GM18502 (cell line): ENCODE data around the gene PLEKHA8.
"Not testable (repeated sequence)": the region's sequence is repeated elsewhere in the genome, so short reads cannot be mapped to it uniquely, and the experiment has no call there.

ENCODE experiments used
- ATAC-seq: cut with Tn5 transposase; IDR thresholded peaks from one replicate; pipeline ENCODE4 v1.9.1; 2021; ENCODE audit warnings: mild to moderate bottlenecking; ENCODE audit not compliant: unreplicated experiment, poor library complexity

PLEKHA8 gene

GRCh38 chr7:30091987-30092386 lies 63.8 kb downstream of the PLEKHA8 start:
- no peak for ATAC-seq

- ATAC-seq = no peak
Measured at GRCh38 chr7:30093420-30093952, 65.3 kb downstream of the PLEKHA8 start.

DNA sequence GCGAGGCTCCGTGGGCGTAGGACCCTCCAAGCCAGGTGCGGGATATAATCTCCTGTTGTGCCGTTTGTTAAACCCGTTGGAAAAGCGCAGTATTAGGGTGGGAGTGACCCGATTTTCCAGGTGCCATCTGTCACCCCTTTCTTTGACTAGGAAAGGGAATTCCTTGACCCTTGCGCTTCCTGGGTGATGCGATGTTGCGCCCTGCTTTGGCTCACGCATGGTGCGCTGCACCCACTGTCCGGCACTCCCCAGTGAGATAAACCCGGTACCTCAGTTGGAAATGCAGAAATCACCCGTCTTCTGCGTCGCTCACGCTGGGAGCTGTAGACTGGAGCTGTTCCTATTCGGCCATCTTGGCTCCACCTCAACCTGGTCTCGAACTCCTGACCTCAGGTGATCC lies 70.4 kb downstream of the PLEKHA8 start:
- ATAC-seq = not testable (repeated sequence)

GRCh38 chr7:30102281-30102680 lies 74.1 kb downstream of the PLEKHA8 start:
- no peak for ATAC-seq

DNA sequence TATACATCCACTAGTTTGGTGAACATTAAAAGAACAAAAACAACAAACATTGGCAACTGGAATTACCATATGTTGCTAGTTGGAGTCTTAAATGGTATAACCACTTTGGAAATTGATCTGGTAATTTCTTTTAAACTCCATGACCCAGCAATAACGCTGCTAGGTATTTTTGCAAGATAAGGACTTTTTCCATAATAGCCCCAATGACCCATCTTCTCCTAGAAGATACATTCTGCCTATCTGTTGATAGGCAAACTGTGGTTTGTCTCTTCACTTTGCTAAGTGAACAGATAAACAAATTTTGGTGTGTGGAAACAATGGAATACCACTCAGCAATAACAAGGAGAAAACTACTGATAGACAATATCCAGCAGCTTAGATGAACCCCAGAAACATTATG lies 75.9 kb downstream of the PLEKHA8 start:
- ATAC-seq = no peak

GRCh38 chr7:30112103-30112713 lies 84.0 kb downstream of the PLEKHA8 start:
- ATAC-seq = no peak

- ATAC-seq = no peak
Measured at GRCh38 chr7:30113144-30113543, 84.9 kb downstream of the PLEKHA8 start.

GRCh38 chr7:30114536-30115238 lies 86.5 kb downstream of the PLEKHA8 start:
- no peak for ATAC-seq

GRCh38 chr7:30115709-30116297 lies 87.6 kb downstream of the PLEKHA8 start:
- no peak for ATAC-seq

GRCh38 chr7:30116771-30117170 lies 88.6 kb downstream of the PLEKHA8 start:
- ATAC-seq = no peak

DNA sequence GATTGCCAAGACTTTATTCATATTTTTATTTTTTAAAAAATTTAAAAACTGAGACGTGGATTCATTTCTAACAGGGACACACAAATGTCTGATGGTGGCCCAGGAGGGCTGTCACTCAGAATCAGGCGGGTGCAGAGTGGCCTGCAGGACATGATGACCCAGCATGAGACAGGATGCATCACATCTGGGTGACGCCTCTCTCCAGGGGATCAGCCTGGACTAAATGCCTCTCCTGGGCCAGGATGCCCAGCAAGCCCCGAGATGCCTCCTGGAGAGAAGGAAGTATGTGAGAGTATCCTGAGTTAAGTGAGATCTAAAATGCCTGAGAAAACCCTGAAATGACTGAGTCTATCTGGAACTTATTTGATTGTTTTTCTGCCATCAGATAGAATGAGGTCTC lies 89.7 kb downstream of the PLEKHA8 start:
- ATAC-seq = no peak

DNA sequence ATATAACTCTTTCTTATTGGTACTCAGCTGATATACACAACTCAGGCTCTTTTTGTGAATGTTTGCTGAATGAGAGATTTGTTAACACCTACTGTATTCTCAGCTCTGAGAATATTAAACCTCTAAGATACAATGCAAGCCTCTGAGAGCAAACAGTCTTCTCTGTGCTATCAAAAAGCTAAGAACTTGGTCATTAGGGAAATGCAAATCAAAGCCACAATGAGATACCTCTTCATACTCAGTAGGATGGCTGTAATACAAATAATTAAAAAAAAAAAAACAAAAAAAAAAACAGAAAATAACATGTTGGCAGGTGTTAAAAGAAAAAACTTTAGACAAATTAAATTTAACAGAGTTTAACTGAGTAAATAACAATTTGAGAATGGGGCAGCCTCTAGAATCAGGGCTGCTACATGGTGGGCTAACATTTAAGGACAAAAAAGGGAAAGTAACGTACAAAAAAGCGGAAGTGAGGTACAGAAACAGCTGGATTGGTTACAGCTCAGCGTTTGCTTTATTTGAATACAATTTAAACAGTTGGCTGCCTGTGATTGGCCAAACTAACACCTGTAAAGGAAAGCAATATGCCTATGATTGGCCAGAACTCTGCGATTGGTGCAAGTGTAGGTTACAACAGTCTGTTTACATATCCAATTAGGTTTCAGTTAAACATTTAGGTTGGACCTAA lies 91.8 kb downstream of the PLEKHA8 start:
- no peak for ATAC-seq

- no peak for ATAC-seq
Measured at GRCh38 chr7:30133736-30134610, 105.8 kb downstream of the PLEKHA8 start.

DNA sequence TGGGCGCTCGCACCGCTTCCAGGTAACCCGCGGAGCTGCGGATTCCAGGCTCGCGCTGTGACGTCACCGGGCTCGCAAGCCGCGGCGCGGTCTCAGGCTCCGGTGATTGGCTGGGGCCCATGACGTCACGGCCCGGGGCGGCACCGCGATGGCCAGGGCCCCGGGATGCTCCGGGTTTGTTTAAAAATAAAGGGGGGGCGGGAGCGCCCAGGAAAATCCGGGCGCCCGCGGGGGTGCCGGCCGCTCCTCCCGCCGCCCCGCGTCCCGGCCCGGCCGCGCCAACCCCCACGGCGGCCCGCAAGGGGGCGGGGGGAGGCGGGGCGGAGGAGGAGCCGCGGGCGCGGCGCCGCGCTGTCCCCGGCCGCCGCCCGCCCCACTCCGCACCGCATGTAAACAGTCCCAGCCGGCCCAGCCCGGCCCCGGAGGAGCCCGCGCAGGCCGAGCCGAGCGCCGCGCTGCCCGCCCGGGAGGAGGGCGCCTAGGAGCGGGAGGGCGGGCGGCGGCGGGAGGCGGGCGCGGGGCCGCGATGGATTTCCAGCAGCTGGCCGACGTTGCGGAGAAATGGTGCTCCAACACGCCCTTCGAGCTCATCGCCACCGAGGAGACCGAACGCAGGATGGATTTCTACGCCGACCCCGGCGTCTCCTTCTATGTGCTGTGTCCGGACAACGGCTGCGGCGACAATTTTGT lies 106.5 kb downstream of the PLEKHA8 start, which contains the start of gene MTURN:
Gene MTURN (plus strand): TSS at position 376 of the 690 bp plus-strand sequence. CDS start 151 bp downstream, at position 527.
- ATAC-seq = peak; percentile 88

DNA sequence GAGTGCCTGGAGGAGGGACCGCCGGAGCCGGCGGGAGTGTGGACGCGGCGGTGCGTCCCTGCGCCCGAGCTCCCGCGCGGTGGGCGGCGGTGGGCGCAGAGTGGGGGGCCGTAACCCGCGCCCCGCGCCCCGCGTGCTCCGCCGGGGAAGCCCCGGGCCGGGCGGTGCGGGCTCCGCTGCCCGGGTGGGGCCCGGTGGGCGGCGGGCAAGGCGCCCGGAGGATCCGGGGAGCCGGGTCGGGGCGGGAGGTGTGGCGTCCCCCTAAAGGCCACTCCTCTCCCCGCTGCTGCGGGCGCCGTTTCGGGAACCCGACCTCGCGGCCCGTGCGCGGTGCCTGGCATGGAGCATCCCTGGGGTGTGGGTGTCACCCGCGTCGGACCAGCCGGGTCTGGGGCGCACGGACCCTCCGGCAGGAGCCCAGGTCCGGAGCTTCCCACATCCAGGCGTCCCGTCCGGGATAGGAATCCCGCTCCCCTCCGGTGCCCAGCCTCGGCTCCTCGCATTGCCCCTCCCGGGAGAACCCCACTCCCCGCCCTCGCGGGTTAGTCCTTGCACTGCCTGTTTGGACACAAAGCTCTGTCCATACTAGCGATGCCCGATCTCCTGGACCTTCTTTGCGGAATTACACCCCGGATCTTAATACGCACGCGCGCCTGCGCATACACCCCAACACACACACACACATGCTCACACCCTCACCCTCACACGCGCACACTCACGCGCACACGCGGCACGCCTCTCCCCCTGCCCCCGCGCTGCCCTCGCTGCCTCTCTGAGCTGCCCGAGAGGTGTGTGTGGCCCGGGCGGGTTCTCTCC lies 107.3 kb downstream of the PLEKHA8 start:
- ATAC-seq = peak; percentile 26

DNA sequence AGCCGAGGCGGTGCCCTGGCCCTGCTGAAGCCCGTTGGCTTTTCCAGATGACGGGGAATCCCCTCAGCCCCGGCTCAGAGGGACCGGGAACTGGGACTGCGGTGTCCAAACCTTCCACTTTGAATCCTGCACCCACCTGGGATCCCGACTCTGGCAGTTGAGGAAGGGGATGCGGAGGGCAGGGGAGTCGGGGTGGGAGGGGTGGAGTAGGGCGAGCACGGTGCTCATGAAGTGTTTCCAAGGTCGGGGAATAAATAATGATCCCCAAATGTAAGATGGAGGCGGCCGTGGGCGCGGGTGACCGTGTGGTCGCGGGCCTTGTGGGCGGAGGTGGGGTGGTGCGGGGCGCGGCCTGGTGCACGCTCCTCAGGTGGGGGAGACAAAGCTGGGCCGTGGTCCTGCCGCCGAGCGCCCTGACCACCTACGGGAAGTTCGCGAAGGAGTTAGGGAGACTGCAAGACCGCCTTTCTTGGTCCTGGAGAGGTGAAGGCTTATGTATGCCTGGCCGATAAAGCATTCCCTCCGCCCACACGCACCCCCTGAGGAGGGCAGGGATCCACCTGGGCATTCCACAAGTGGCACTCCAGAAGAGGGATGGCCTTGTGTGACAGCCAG lies 108.0 kb downstream of the PLEKHA8 start:
- ATAC-seq = no peak

DNA sequence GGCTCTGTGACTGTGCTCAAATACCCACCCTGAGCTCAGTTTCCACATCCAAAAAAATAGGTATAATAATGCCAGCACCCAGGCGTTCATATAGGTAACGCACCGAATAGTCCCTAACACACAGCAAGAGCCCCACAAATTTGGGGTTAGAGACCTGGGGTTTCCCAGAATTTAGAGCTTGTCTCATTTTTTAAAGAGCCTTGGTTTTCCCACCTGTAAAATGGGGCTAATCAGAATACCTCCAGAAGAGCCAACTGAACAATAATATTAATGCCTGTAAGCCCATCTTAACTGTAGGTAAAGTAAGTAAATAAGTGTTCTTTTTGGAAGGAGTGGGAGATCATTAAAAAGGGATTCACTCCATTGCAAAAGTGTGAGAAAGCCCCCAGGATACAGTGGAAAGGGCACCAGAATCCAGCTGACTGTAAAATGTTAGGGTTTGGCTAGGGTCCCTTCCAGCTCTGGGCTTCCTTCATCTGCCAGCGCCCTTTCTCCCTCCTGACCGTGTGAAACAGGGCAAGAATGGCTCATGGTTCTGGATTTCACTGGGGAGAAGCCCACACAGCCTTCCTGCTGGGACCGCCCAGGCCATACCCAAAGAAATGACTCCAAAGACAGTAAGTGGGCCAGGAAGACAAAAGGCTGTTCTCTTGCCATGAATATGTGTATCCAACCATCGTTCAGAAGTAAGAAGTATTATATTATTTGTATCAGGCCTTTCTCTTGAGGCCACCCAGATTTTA lies 108.7 kb downstream of the PLEKHA8 start:
- no peak for ATAC-seq
